ENCODE data around the gene OR4D1.

- TF ChIP-seq HDAC6 (IDR thresholded peaks at IDR 0.05; ENCODE audit: low read depth, low read length) (no peak), AGO1 (IDR thresholded peaks at IDR 0.05; ENCODE audit: low read depth, low read length, poor library complexity, severe bottlenecking) (no peak), GABPA (IDR thresholded peaks at IDR 0.05; ENCODE audit: low read depth, low read length) (no peak), GABPA (CRISPR knock-in tag; IDR thresholded peaks at IDR 0.05; ENCODE audit: low read depth) (no peak), CHD2 (IDR thresholded peaks at IDR 0.05; ENCODE audit: low read depth, low read length) (no peak)
- TF ChIP-seq, protein P1, sequence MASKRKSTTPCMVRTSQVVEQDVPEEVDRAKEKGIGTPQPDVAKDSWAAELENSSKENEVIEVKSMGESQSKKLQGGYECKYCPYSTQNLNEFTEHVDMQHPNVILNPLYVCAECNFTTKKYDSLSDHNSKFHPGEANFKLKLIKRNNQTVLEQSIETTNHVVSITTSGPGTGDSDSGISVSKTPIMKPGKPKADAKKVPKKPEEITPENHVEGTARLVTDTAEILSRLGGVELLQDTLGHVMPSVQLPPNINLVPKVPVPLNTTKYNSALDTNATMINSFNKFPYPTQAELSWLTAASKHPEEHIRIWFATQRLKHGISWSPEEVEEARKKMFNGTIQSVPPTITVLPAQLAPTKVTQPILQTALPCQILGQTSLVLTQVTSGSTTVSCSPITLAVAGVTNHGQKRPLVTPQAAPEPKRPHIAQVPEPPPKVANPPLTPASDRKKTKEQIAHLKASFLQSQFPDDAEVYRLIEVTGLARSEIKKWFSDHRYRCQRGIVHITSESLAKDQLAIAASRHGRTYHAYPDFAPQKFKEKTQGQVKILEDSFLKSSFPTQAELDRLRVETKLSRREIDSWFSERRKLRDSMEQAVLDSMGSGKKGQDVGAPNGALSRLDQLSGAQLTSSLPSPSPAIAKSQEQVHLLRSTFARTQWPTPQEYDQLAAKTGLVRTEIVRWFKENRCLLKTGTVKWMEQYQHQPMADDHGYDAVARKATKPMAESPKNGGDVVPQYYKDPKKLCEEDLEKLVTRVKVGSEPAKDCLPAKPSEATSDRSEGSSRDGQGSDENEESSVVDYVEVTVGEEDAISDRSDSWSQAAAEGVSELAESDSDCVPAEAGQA (IDR thresholded peaks at IDR 0.05; ENCODE audit: low read depth), result no peak
- TF ChIP-seq, protein P1 (CRISPR knock-in tag; IDR thresholded peaks at IDR 0.05; ENCODE audit: borderline replicate concordance), result no peak
These were observed 8.9 kb downstream of the OR4D1 start for GRCh38 chr17:58156839-58157803.

Measured in HepG2 (cell line).